ENCODE data around the gene CDX2. TPM values are rescaled to one million over a fixed set of nuclear protein-coding genes. Genes with fewer than 3 reads are reported as not detected.
A peak's percentile ranks its signal among the peaks of the same experiment; 100 is the strongest.

CDX2 gene
- total RNA-seq, 1 experiment from 2014 or later = 12.5 TPM

DNA sequence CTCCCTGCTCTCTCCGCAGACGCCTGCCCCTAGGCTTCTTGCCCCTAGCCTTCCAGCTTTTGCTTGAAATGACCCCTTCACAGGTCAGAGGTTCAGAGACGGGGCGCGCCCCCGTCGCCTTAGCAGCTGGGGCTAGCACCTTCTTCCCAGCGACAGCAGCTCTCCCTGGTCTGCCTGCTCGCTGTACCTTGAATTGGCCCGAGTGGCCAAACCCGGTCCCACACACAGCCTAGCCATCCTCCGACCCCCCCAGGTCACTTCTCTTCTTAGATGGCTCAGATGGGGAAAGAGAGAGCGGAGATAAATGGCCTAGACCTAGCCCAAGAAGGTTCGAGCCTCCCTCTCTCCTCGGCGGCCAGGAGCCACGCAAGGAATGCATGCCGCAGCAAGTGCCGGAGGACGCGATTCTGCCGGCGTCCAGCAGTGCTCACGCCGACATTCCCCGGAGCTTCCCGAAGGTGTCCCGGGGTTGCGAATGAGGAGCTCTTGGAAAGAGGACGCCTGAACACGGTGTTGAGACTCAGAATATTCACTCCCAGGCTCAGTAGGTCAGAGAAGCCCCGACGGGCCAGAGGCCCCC is 1.3 kb downstream of the CDX2 start:
- no peak for DNase-seq (ENCODE audit: low read depth, low spot score)
- ATAC-seq = peak; percentile 41
- Histone ChIP-seq H2AFZ (ENCODE audit: low read depth, low read length, poor library complexity, severe bottlenecking) (no peak overlapping the region), H3K4me1 (ENCODE audit: control insufficient read depth in 1 of 2, insufficient read depth in 2 of 2, low read length in 2 of 2) (peaks cover 6 to 20% of the 10 kb centered on the region in 2 experiments; a peak in 3 of 4 replicates), H3K27ac (ENCODE audit: low read depth, low read length) (peak overlapping the region; percentile 83), H3K9me2 (ENCODE audit: insufficient read depth) (no peaks in the 10 kb centered on the region), H3K79me2 (ENCODE audit: insufficient read depth, low read length) (peaks cover 40% of the 10 kb centered on the region), H3K9ac (ENCODE audit: low read length) (peak overlapping the region; percentile 94), H3K4me3 (replicated peaks in 1 of 2; ENCODE audit: low read depth in 1 of 2, low read length in 2 of 2) (peak overlapping the region; percentile 81 to 84), H3K27me3 (ENCODE audit: insufficient read depth, low read length) (no peaks in the 10 kb centered on the region), H3K9me3 (ENCODE audit: control insufficient read depth in 1 of 2, insufficient read depth in 1 of 2, low read depth in 1 of 2, low read length in 2 of 2) (no peaks in the 10 kb centered on the region), H4K20me1 (ENCODE audit: insufficient read depth) (no peaks in the 10 kb centered on the region), H3K36me3 (ENCODE audit: control insufficient read depth in 1 of 2, insufficient read depth in 2 of 2, low read length in 2 of 2) (peaks cover 0 to 2% of the 10 kb centered on the region in 2 experiments; a peak in 1 of 4 replicates), H3K4me2 (ENCODE audit: low read length) (peak overlapping the region; percentile 97)
- RAD21 ChIA-PET (ENCODE audit: low non-redundant PET in 1 of 2, low total read pairs in 2 of 2, uncharacterized antibody in 2 of 2, unreplicated experiment in 2 of 2) = no interaction called here
- no TSS peak for BruUV-seq (replicated peaks)
- intact Hi-C loops (cut with micrococcal nuclease) = loop anchor here (5.0 kb wide), 1 partner anchor 586 kb away; no protein-coding TSS in a partner anchor
- POLR2A ChIA-PET = interaction anchor here (0.9 to 1.9 kb wide), 4 partner anchors 9 to 606 kb away, joined by 3 to 5 read pairs (median 3); no protein-coding TSS in a partner anchor
- CTCF ChIA-PET = interaction anchor here (1.8 to 2.9 kb wide), 4 partner anchors 14 to 606 kb away, joined by 6 to 14 read pairs (median 12); no protein-coding TSS in a partner anchor
- TF ChIP-seq, protein P1, sequence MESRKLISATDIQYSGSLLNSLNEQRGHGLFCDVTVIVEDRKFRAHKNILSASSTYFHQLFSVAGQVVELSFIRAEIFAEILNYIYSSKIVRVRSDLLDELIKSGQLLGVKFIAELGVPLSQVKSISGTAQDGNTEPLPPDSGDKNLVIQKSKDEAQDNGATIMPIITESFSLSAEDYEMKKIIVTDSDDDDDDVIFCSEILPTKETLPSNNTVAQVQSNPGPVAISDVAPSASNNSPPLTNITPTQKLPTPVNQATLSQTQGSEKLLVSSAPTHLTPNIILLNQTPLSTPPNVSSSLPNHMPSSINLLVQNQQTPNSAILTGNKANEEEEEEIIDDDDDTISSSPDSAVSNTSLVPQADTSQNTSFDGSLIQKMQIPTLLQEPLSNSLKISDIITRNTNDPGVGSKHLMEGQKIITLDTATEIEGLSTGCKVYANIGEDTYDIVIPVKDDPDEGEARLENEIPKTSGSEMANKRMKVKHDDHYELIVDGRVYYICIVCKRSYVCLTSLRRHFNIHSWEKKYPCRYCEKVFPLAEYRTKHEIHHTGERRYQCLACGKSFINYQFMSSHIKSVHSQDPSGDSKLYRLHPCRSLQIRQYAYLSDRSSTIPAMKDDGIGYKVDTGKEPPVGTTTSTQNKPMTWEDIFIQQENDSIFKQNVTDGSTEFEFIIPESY (IDR thresholded peaks at IDR 0.05; ENCODE audit: extremely low read depth, insufficient replicate concordance, low read length) = no peak
- TF ChIP-seq POLR2AphosphoS5 (IDR thresholded peaks at IDR 0.05; ENCODE audit: low read depth, low read length) (no peak), POLR2A (IDR thresholded peaks at IDR 0.05; ENCODE audit: borderline replicate concordance, extremely low read depth, insufficient read depth, insufficient read length) (no peak), ZNF274 (IDR thresholded peaks at IDR 0.05; ENCODE audit: low read depth, low read length) (no peak), ELF1 (IDR thresholded peaks at IDR 0.05; ENCODE audit: borderline replicate concordance, low read depth) (no peak), FOSL1 (IDR thresholded peaks at IDR 0.05; ENCODE audit: low read depth) (no peak), EZH2phosphoT487 (IDR thresholded peaks at IDR 0.05; ENCODE audit: borderline replicate concordance) (no peak), JUND (IDR thresholded peaks at IDR 0.05) (no peak), SP1 (IDR thresholded peaks at IDR 0.05; ENCODE audit: low read depth) (no peak), CEBPB (IDR thresholded peaks at IDR 0.05; ENCODE audit: low read depth) (no peak), CBX3 (IDR thresholded peaks at IDR 0.05; ENCODE audit: low read depth) (no peak), EZH2 (IDR thresholded peaks at IDR 0.05) (no peak), SIN3A (IDR thresholded peaks at IDR 0.05; ENCODE audit: low read depth) (no peak)
- TF ChIP-seq, protein P2, sequence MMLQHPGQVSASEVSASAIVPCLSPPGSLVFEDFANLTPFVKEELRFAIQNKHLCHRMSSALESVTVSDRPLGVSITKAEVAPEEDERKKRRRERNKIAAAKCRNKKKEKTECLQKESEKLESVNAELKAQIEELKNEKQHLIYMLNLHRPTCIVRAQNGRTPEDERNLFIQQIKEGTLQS (IDR thresholded peaks at IDR 0.05) = no peak
- TF ChIP-seq, protein P3, sequence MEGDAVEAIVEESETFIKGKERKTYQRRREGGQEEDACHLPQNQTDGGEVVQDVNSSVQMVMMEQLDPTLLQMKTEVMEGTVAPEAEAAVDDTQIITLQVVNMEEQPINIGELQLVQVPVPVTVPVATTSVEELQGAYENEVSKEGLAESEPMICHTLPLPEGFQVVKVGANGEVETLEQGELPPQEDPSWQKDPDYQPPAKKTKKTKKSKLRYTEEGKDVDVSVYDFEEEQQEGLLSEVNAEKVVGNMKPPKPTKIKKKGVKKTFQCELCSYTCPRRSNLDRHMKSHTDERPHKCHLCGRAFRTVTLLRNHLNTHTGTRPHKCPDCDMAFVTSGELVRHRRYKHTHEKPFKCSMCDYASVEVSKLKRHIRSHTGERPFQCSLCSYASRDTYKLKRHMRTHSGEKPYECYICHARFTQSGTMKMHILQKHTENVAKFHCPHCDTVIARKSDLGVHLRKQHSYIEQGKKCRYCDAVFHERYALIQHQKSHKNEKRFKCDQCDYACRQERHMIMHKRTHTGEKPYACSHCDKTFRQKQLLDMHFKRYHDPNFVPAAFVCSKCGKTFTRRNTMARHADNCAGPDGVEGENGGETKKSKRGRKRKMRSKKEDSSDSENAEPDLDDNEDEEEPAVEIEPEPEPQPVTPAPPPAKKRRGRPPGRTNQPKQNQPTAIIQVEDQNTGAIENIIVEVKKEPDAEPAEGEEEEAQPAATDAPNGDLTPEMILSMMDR (IDR thresholded peaks at IDR 0.05 in 2 of 3, conservative IDR thresholded peaks at IDR 0.05 in 1 of 3; ENCODE audit: borderline replicate concordance in 1 of 3, insufficient read depth in 1 of 3, low read depth in 2 of 3, low read length in 2 of 3) = no peak
- TF ChIP-seq, protein P4, sequence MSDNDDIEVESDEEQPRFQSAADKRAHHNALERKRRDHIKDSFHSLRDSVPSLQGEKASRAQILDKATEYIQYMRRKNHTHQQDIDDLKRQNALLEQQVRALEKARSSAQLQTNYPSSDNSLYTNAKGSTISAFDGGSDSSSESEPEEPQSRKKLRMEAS (IDR thresholded peaks at IDR 0.05) = no peak
- TF ChIP-seq, protein P5, sequence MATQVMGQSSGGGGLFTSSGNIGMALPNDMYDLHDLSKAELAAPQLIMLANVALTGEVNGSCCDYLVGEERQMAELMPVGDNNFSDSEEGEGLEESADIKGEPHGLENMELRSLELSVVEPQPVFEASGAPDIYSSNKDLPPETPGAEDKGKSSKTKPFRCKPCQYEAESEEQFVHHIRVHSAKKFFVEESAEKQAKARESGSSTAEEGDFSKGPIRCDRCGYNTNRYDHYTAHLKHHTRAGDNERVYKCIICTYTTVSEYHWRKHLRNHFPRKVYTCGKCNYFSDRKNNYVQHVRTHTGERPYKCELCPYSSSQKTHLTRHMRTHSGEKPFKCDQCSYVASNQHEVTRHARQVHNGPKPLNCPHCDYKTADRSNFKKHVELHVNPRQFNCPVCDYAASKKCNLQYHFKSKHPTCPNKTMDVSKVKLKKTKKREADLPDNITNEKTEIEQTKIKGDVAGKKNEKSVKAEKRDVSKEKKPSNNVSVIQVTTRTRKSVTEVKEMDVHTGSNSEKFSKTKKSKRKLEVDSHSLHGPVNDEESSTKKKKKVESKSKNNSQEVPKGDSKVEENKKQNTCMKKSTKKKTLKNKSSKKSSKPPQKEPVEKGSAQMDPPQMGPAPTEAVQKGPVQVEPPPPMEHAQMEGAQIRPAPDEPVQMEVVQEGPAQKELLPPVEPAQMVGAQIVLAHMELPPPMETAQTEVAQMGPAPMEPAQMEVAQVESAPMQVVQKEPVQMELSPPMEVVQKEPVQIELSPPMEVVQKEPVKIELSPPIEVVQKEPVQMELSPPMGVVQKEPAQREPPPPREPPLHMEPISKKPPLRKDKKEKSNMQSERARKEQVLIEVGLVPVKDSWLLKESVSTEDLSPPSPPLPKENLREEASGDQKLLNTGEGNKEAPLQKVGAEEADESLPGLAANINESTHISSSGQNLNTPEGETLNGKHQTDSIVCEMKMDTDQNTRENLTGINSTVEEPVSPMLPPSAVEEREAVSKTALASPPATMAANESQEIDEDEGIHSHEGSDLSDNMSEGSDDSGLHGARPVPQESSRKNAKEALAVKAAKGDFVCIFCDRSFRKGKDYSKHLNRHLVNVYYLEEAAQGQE (IDR thresholded peaks at IDR 0.05; ENCODE audit: low read depth) = no peak

Measured in HCT116 (cell line).